ENCODE data around the gene HSD17B3. TPM values are rescaled to one million over a fixed set of nuclear protein-coding genes. Genes with fewer than 3 reads are reported as not detected.

The HSD17B3 gene
- total RNA-seq, 1 donor from 2014 or later, result not detected

GRCh38 chr9:96304230-96304629, 2.3 kb upstream of the HSD17B3 start:
- TF ChIP-seq CTCF (IDR thresholded peaks at IDR 0.05; ENCODE audit: insufficient read depth, low read length, poor library complexity, severe bottlenecking), result no peak
- no peaks in the 10 kb centered on the region for H3K36me3 ChIP-seq (ENCODE audit: control insufficient read depth, insufficient read depth, low read length)
- H3K27me3 ChIP-seq (ENCODE audit: control insufficient read depth, insufficient read depth, low read length), result no peaks in the 10 kb centered on the region
- no peak for DNase-seq (ENCODE audit: low read depth)
- H3K4me3 ChIP-seq (ENCODE audit: low read depth, low read length), result no peak overlapping the region

GRCh38 chr9:96299823-96300222, 2.2 kb downstream of the HSD17B3 start:
- no peak for TF ChIP-seq CTCF (IDR thresholded peaks at IDR 0.05; ENCODE audit: insufficient read depth, low read length, poor library complexity, severe bottlenecking)
- peak; percentile 54 for DNase-seq (ENCODE audit: low read depth)
- Histone ChIP-seq H3K36me3 (ENCODE audit: control insufficient read depth, insufficient read depth, low read length) (no peaks in the 10 kb centered on the region), H3K27me3 (ENCODE audit: control insufficient read depth, insufficient read depth, low read length) (no peaks in the 10 kb centered on the region), H3K4me3 (ENCODE audit: low read depth, low read length) (no peak overlapping the region)

- Histone ChIP-seq H3K36me3 (ENCODE audit: control insufficient read depth, insufficient read depth, low read length) (no peaks in the 10 kb centered on the region), H3K27me3 (ENCODE audit: control insufficient read depth, insufficient read depth, low read length) (no peaks in the 10 kb centered on the region), H3K4me3 (ENCODE audit: low read depth, low read length) (no peak overlapping the region)
- no peak for TF ChIP-seq CTCF (IDR thresholded peaks at IDR 0.05; ENCODE audit: insufficient read depth, low read length, poor library complexity, severe bottlenecking)
- no peak for DNase-seq (ENCODE audit: low read depth)
These were observed 7.8 kb downstream of the HSD17B3 start for GRCh38 chr9:96294159-96294545.

GRCh38 chr9:96293498-96294158, 8.3 kb downstream of the HSD17B3 start:
- no peak for TF ChIP-seq CTCF (IDR thresholded peaks at IDR 0.05; ENCODE audit: insufficient read depth, low read length, poor library complexity, severe bottlenecking)
- no peak overlapping the region for H3K4me3 ChIP-seq (ENCODE audit: low read depth, low read length)
- no peaks in the 10 kb centered on the region for H3K27me3 ChIP-seq (ENCODE audit: control insufficient read depth, insufficient read depth, low read length)
- H3K36me3 ChIP-seq (ENCODE audit: control insufficient read depth, insufficient read depth, low read length), result no peaks in the 10 kb centered on the region
- peak; percentile 21 for DNase-seq (ENCODE audit: low read depth)

- DNase-seq (ENCODE audit: low read depth), result no peak
- no peak for TF ChIP-seq CTCF (IDR thresholded peaks at IDR 0.05; ENCODE audit: insufficient read depth, low read length, poor library complexity, severe bottlenecking)
- Histone ChIP-seq H3K27me3 (ENCODE audit: control insufficient read depth, insufficient read depth, low read length) (no peaks in the 10 kb centered on the region), H3K36me3 (ENCODE audit: control insufficient read depth, insufficient read depth, low read length) (no peaks in the 10 kb centered on the region), H3K4me3 (ENCODE audit: low read depth, low read length) (no peak overlapping the region)
These were observed 12.6 kb downstream of the HSD17B3 start for GRCh38 chr9:96289392-96289791.

- no peak overlapping the region for H3K4me3 ChIP-seq (ENCODE audit: low read depth, low read length)
- no peaks in the 10 kb centered on the region for H3K27me3 ChIP-seq (ENCODE audit: control insufficient read depth, insufficient read depth, low read length)
- DNase-seq (ENCODE audit: low read depth), result no peak
- H3K36me3 ChIP-seq (ENCODE audit: control insufficient read depth, insufficient read depth, low read length), result no peaks in the 10 kb centered on the region
- TF ChIP-seq CTCF (IDR thresholded peaks at IDR 0.05; ENCODE audit: insufficient read depth, low read length, poor library complexity, severe bottlenecking), result no peak
These were observed 20.3 kb downstream of the HSD17B3 start for GRCh38 chr9:96281641-96282040.
